ENCODE results near the gene KRABD2.
A peak's percentile ranks its signal among the peaks of the same experiment; 100 is the strongest.

Gene KRABD2

DNA sequence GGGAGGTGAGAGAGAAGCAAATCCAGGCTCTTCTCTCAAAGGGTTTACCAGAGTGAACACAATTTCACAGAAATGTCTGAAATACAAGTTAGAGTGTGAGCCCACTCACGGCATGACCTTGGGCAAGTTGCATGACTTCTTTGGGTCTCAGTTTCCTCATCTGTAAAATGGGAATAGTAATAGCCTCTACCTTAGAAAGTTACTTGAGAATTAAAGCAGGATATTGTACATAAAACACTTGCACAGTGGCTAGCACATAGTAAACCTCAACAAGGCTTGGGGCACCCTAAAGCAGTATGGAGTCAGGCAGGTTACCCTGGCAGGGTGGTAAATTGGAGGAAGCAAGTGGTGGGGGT lies 34.4 kb upstream of the KRABD2 start:
- CTCF ChIA-PET = interaction anchor here (0.6 to 1.0 kb wide), 6 partner anchors 9 to 375 kb away, joined by 3 to 6 read pairs (median 4); no protein-coding TSS in a partner anchor
- H3K27me3 ChIP-seq (ENCODE audit: control insufficient read depth, insufficient read depth, low read length) = no peaks in the 10 kb centered on the region
- H3K9me3 ChIP-seq (ENCODE audit: control insufficient read depth, insufficient read depth, low read depth, low read length) = no peaks in the 10 kb centered on the region
- no peak overlapping the region for H3K4me3 ChIP-seq (ENCODE audit: low read depth in 2 of 2, low read length in 2 of 2)
- no TSS peak for BruUV-seq (replicated peaks)
- in situ Hi-C loops (cut with HindIII; ENCODE audit: low pct_unique_long_range_greater_than_20kb, low sequenced_read_pairs) = no loop called here
- intact Hi-C loops (cut with micrococcal nuclease; ENCODE audit: unreplicated experiment) = loop anchor here (10.0 kb wide), 1 partner anchor 334 kb away; the partner anchor contains the start of gene CCDC42
- POLR2A ChIA-PET = no interaction called here
- TF ChIP-seq REST (IDR thresholded peaks at IDR 0.05; ENCODE audit: insufficient read depth in 1 of 2, low read depth in 2 of 2, low read length in 1 of 2) (no peak), POLR2AphosphoS5 (IDR thresholded peaks at IDR 0.05; ENCODE audit: low read depth, low read length) (no peak), CTCF (IDR thresholded peaks at IDR 0.05) (no peak), SIN3A (IDR thresholded peaks at IDR 0.05; ENCODE audit: borderline replicate concordance, insufficient read depth, low read depth, low read length) (no peak), TCF7L2 (IDR thresholded peaks at IDR 0.05; ENCODE audit: low read depth, low read length) (no peak)
- H3K27ac ChIP-seq (ENCODE audit: low read length) = no peak overlapping the region
- DNase-seq (ENCODE audit: low read depth, low spot score) = no peak
- H3K36me3 ChIP-seq (ENCODE audit: control insufficient read depth, insufficient read depth, low read length) = no peaks in the 10 kb centered on the region
- no peaks in the 10 kb centered on the region for H3K4me1 ChIP-seq (ENCODE audit: control insufficient read depth, insufficient read depth, low read length)
- no peak for ATAC-seq

DNA sequence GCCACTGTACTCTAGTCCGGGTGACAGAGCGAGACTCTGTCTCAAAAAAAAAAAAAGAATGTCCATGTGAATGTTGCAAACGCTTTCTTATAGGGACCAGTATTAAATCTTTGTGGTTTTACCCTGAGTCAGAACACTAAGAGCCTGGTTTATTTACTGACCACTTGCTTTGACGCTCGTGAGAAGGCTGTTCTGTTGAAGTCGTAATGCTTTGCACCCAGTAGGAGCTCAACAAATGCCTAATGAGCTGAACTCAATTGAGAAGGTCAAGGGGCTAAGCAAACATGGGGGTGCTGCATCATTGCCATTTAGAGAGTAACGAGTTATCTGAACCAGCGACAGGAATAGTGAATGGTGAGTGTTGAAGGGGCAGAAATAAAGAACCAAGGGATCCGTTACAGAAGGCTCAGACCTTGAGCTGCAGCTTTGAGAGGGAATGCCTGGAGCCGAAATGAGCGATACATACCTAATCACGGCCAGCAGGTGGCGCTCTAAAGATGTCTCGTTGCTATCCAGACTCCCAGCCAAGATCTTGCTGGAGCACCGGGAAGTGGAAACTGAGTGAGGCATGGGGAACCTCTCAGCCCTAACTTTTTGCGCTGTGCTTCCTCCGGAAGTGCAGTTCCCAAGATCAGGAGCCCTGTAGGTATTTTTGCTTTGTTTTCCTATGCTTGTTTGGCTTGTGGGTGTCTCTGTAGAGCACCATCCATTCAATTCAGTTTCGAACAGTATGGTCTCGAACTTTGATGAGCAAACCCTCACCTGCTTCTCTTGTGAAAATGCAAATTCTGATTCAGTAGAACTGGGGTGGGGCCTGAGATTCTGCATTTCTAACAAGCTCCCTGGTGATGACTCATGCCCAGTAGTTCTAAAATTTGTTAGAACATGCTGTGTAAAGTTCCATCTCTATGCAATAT lies 33.7 kb upstream of the KRABD2 start:
- CTCF ChIA-PET = interaction anchor here (0.6 to 1.0 kb wide), 6 partner anchors 10 to 376 kb away, joined by 3 to 6 read pairs (median 4); no protein-coding TSS in a partner anchor
- in situ Hi-C loops (cut with HindIII; ENCODE audit: low pct_unique_long_range_greater_than_20kb, low sequenced_read_pairs) = no loop called here
- Histone ChIP-seq H3K27ac (ENCODE audit: low read length) (no peak overlapping the region), H3K9me3 (ENCODE audit: control insufficient read depth, insufficient read depth, low read depth, low read length) (no peaks in the 10 kb centered on the region), H3K36me3 (ENCODE audit: control insufficient read depth, insufficient read depth, low read length) (no peaks in the 10 kb centered on the region), H3K4me1 (ENCODE audit: control insufficient read depth, insufficient read depth, low read length) (no peaks in the 10 kb centered on the region), H3K4me3 (ENCODE audit: low read depth in 2 of 2, low read length in 2 of 2) (no peak overlapping the region), H3K27me3 (ENCODE audit: control insufficient read depth, insufficient read depth, low read length) (no peaks in the 10 kb centered on the region)
- intact Hi-C loops (cut with micrococcal nuclease; ENCODE audit: unreplicated experiment) = loop anchor here (10.0 kb wide), 1 partner anchor 335 kb away; the partner anchor contains the start of gene CCDC42
- POLR2A ChIA-PET = interaction anchor here (0.6 to 0.7 kb wide), 2 partner anchors 61 to 91 kb away, joined by 4 to 8 read pairs; no protein-coding TSS in a partner anchor
- BruUV-seq (replicated peaks) = no TSS peak
- DNase-seq (ENCODE audit: low read depth, low spot score) (peak; percentile 71), ATAC-seq (peak; percentile 98)
- TF ChIP-seq CTCF (IDR thresholded peaks at IDR 0.05) (peak; percentile 89), TCF7L2 (IDR thresholded peaks at IDR 0.05; ENCODE audit: low read depth, low read length) (no peak), REST (IDR thresholded peaks at IDR 0.05; ENCODE audit: insufficient read depth in 1 of 2, low read depth in 2 of 2, low read length in 1 of 2) (no peak), POLR2AphosphoS5 (IDR thresholded peaks at IDR 0.05; ENCODE audit: low read depth, low read length) (no peak), SIN3A (IDR thresholded peaks at IDR 0.05; ENCODE audit: borderline replicate concordance, insufficient read depth, low read depth, low read length) (no peak)
